ENCODE data around the gene ACSS3.

Gene ACSS3

DNA sequence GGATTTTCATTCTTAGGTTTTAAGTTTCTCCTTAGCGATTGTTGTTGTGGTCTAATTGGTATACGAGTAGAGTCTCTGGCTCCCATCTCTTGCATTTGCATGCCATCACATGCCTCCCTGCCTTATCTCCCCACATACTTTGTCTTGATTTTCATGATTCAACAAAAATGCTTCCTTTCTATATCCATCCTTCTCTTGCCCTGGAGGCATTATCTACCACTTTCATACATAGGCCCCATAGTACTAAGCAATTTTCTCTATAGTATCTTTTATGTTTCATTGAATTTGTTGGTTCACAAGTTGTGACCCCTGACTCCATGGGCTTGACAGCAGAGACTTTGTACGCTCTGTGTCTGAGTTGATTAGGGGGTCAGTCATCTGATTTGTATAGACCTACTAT, 226.1 kb downstream of the ACSS3 start:
- DNase-seq = no peak

Measured in activated CD8-positive, alpha-beta memory T cell treated with anti-CD3 and anti-CD28 coated beads, Interleukin-2, amount 50 U/mL, for 48 hours (primary cell).